GM10266 (cell line): Measurements from ENCODE around the gene CTTNBP2.

Experiments
- DNase-seq: peaks from one replicate; pipeline ENCODE4 v3.0.0; 2012; ENCODE audit errors: extremely low spot score
- CTCF ChIP-seq: IDR thresholded peaks from 2 replicates; pipeline ENCODE4 v1.5.1; 2012; ENCODE audit warnings: mild to moderate bottlenecking, low read depth; ENCODE audit not compliant: control insufficient read depth, insufficient read depth; ENCODE audit errors: missing control alignments

The CTTNBP2 gene

GRCh38 chr7:117790251-117790650, 83.0 kb downstream of the CTTNBP2 start:
- no peak for TF ChIP-seq CTCF
- no peak for DNase-seq

- DNase-seq, result no peak
- TF ChIP-seq CTCF, result no peak
Observed at GRCh38 chr7:117785431-117785830, 87.8 kb downstream of the CTTNBP2 start.

- no peak for TF ChIP-seq CTCF
- no peak for DNase-seq
Observed at GRCh38 chr7:117784315-117784714, 88.9 kb downstream of the CTTNBP2 start.

GRCh38 chr7:117782761-117783160, 90.5 kb downstream of the CTTNBP2 start:
- DNase-seq, result no peak
- no peak for TF ChIP-seq CTCF

GRCh38 chr7:117781707-117782106, 91.5 kb downstream of the CTTNBP2 start:
- TF ChIP-seq CTCF, result no peak
- no peak for DNase-seq

GRCh38 chr7:117780832-117781231, 92.4 kb downstream of the CTTNBP2 start:
- no peak for TF ChIP-seq CTCF
- DNase-seq, result peak; percentile 49

GRCh38 chr7:117777335-117778142, 95.7 kb downstream of the CTTNBP2 start:
- TF ChIP-seq CTCF, result no peak
- DNase-seq, result no peak
